IMR-90 (cell line): ENCODE measurements around the gene MISP3.

Experiments
- BHLHE40 ChIP-seq: fragments of 150-350 bp; IDR thresholded peaks from 2 replicates; pipeline ENCODE4 v1.6.1; 2016; ENCODE audit warnings: mild to moderate bottlenecking, low read depth, low read length
- CHD1 ChIP-seq: IDR thresholded peaks from 2 replicates; pipeline ENCODE4 v1.6.1; 2012; ENCODE audit warnings: low read depth, low read length, improper control_type of control experiment
- MAZ ChIP-seq: IDR thresholded peaks from 2 replicates; pipeline ENCODE4 v1.6.1; 2012; ENCODE audit warnings: low read depth, mild to moderate bottlenecking, low read length, improper control_type of control experiment, moderate library complexity, borderline replicate concordance
- NFE2L2 ChIP-seq: fragments of 150-350 bp; IDR thresholded peaks from 2 replicates; pipeline ENCODE4 v1.6.1; 2016; ENCODE audit warnings: low read depth, mild to moderate bottlenecking, low read length
- POLR2A ChIP-seq: IDR thresholded peaks from 2 replicates; pipeline ENCODE4 v1.6.1; 2012; ENCODE audit warnings: mild to moderate bottlenecking, low read depth, low read length
- RAD21 ChIP-seq: IDR thresholded peaks from 2 replicates; pipeline ENCODE4 v1.6.1; 2012; ENCODE audit warnings: low read length, improper control_type of control experiment
- RFX5 ChIP-seq: IDR thresholded peaks from 2 replicates; pipeline ENCODE4 v1.8.0; 2012; ENCODE audit warnings: low read depth, mild to moderate bottlenecking, low read length, moderate library complexity
- USF2 ChIP-seq: fragments of 150-350 bp; IDR thresholded peaks from 2 replicates; pipeline ENCODE4 v1.6.1; 2017; ENCODE audit warnings: mild to moderate bottlenecking, antibody characterized with exemption, low read length, low read depth
- TF ChIP-seq, protein P1 (sequence below): conservative IDR thresholded peaks from 2 replicates; pipeline ENCODE4 v1.5.1; 2012; ENCODE audit warnings: mild to moderate bottlenecking, low read depth, low read length, improper control_type of control experiment

GRCh38 chr19:14066134-14066533, 6.5 kb upstream of the MISP3 start:
- TF ChIP-seq POLR2A (no peak), BHLHE40 (no peak), NFE2L2 (no peak), CHD1 (no peak), USF2 (no peak), RAD21 (no peak), MAZ (no peak), RFX5 (no peak)
- TF ChIP-seq, protein P1, sequence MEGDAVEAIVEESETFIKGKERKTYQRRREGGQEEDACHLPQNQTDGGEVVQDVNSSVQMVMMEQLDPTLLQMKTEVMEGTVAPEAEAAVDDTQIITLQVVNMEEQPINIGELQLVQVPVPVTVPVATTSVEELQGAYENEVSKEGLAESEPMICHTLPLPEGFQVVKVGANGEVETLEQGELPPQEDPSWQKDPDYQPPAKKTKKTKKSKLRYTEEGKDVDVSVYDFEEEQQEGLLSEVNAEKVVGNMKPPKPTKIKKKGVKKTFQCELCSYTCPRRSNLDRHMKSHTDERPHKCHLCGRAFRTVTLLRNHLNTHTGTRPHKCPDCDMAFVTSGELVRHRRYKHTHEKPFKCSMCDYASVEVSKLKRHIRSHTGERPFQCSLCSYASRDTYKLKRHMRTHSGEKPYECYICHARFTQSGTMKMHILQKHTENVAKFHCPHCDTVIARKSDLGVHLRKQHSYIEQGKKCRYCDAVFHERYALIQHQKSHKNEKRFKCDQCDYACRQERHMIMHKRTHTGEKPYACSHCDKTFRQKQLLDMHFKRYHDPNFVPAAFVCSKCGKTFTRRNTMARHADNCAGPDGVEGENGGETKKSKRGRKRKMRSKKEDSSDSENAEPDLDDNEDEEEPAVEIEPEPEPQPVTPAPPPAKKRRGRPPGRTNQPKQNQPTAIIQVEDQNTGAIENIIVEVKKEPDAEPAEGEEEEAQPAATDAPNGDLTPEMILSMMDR = no peak
